Measurements from ENCODE around the gene AATF.

Gene AATF

GRCh38 chr17:37059493-37059892 lies 110.7 kb downstream of the AATF start:
- H3K18ac ChIP-seq (ENCODE audit: low read depth in 1 of 2, low read length in 2 of 2), result no peak overlapping the region
- H2BK15ac ChIP-seq (ENCODE audit: low read depth, poor library complexity, severe bottlenecking), result no peak overlapping the region
- H3K23ac ChIP-seq (ENCODE audit: low read length in 2 of 2), result no peak overlapping the region
- H4K91ac ChIP-seq (ENCODE audit: low read length), result no peak overlapping the region
- no peak overlapping the region for H3K27ac ChIP-seq (ENCODE audit: low read length, poor library complexity, severe bottlenecking)
- no peaks in the 10 kb centered on the region for H3K9me3 ChIP-seq (ENCODE audit: control insufficient read depth, low read length)
- no peak overlapping the region for H2BK120ac ChIP-seq (ENCODE audit: low read depth, low read length)
- no peak for DNase-seq
- no peak overlapping the region for H4K8ac ChIP-seq (ENCODE audit: low read length)
- no peak overlapping the region for H2AFZ ChIP-seq (ENCODE audit: low read depth, low read length)
- H2BK12ac ChIP-seq (ENCODE audit: low read length in 2 of 2), result no peak overlapping the region
- H3K4me2 ChIP-seq (ENCODE audit: low read length, poor library complexity, severe bottlenecking), result no peak overlapping the region
- no peak overlapping the region for H3K14ac ChIP-seq (ENCODE audit: low read length in 2 of 2)
- H2BK5ac ChIP-seq (ENCODE audit: low read depth, low read length, poor library complexity, severe bottlenecking), result no peak overlapping the region
- no peak overlapping the region for H3K4ac ChIP-seq (ENCODE audit: low read depth in 1 of 2, low read length in 2 of 2)
- H3K79me1 ChIP-seq (replicated peaks; ENCODE audit: low read length, poor library complexity, severe bottlenecking), result peaks cover 6% of the 10 kb centered on the region
- peaks cover 17 to 18% of the 10 kb centered on the region in 2 experiments for H3K36me3 ChIP-seq (ENCODE audit: control insufficient read depth in 1 of 2, insufficient read depth in 2 of 2, low read depth in 1 of 2, low read length in 2 of 2)
- H3K27me3 ChIP-seq (ENCODE audit: control insufficient read depth in 1 of 2, insufficient read depth in 1 of 2, low read length in 2 of 2), result peaks cover 6 to 19% of the 10 kb centered on the region in 2 experiments
- H3K9ac ChIP-seq (ENCODE audit: low read length), result no peak overlapping the region
- no peak overlapping the region for H2AK5ac ChIP-seq (ENCODE audit: low read length, severe bottlenecking)
- WGBS, result 95% methylated on average over 3 of the region's 3 CpGs
- H3K4me3 ChIP-seq (ENCODE audit: insufficient read depth in 1 of 2, low read depth in 1 of 2, low read length in 2 of 2), result no peak overlapping the region
- H3K4me1 ChIP-seq (ENCODE audit: control insufficient read depth, insufficient read depth, low read depth, low read length), result no peaks in the 10 kb centered on the region

- no peaks in the 10 kb centered on the region for H3K9me3 ChIP-seq (ENCODE audit: control insufficient read depth, low read length)
- H4K91ac ChIP-seq (ENCODE audit: low read length), result no peak overlapping the region
- peaks cover 12 to 13% of the 10 kb centered on the region in 2 experiments for H3K36me3 ChIP-seq (ENCODE audit: control insufficient read depth in 1 of 2, insufficient read depth in 2 of 2, low read depth in 1 of 2, low read length in 2 of 2)
- no peak overlapping the region for H3K23ac ChIP-seq (ENCODE audit: low read length in 2 of 2)
- H3K4me1 ChIP-seq (ENCODE audit: control insufficient read depth, insufficient read depth, low read depth, low read length), result no peaks in the 10 kb centered on the region
- peaks cover 12 to 25% of the 10 kb centered on the region in 2 experiments for H3K27me3 ChIP-seq (ENCODE audit: control insufficient read depth in 1 of 2, insufficient read depth in 1 of 2, low read length in 2 of 2)
- no peak overlapping the region for H2AK5ac ChIP-seq (ENCODE audit: low read length, severe bottlenecking)
- H3K4me2 ChIP-seq (ENCODE audit: low read length, poor library complexity, severe bottlenecking), result no peak overlapping the region
- no peak overlapping the region for H3K14ac ChIP-seq (ENCODE audit: low read length in 2 of 2)
- no peak overlapping the region for H2BK15ac ChIP-seq (ENCODE audit: low read depth, poor library complexity, severe bottlenecking)
- no peak overlapping the region for H3K4ac ChIP-seq (ENCODE audit: low read depth in 1 of 2, low read length in 2 of 2)
- H2BK12ac ChIP-seq (ENCODE audit: low read length in 2 of 2), result no peak overlapping the region
- no peak overlapping the region for H3K9ac ChIP-seq (ENCODE audit: low read length)
- no peak overlapping the region for H2AFZ ChIP-seq (ENCODE audit: low read depth, low read length)
- no peak for DNase-seq
- H3K27ac ChIP-seq (ENCODE audit: low read length, poor library complexity, severe bottlenecking), result no peak overlapping the region
- no peak overlapping the region for H2BK120ac ChIP-seq (ENCODE audit: low read depth, low read length)
- H2BK5ac ChIP-seq (ENCODE audit: low read depth, low read length, poor library complexity, severe bottlenecking), result no peak overlapping the region
- no peak overlapping the region for H3K4me3 ChIP-seq (ENCODE audit: insufficient read depth in 1 of 2, low read depth in 1 of 2, low read length in 2 of 2)
- H4K8ac ChIP-seq (ENCODE audit: low read length), result no peak overlapping the region
- WGBS, result 90% methylated on average over 6 of the region's 6 CpGs
- no peak overlapping the region for H3K18ac ChIP-seq (ENCODE audit: low read depth in 1 of 2, low read length in 2 of 2)
- H3K79me1 ChIP-seq (replicated peaks; ENCODE audit: low read length, poor library complexity, severe bottlenecking), result peaks cover under 1% of the 10 kb centered on the region
These were observed 111.3 kb downstream of the AATF start for GRCh38 chr17:37060094-37060493.

GRCh38 chr17:37060928-37061327 lies 112.2 kb downstream of the AATF start:
- 82% methylated on average over 7 of the region's 7 CpGs for WGBS
- H3K4me2 ChIP-seq (ENCODE audit: low read length, poor library complexity, severe bottlenecking), result no peak overlapping the region
- H2AK5ac ChIP-seq (ENCODE audit: low read length, severe bottlenecking), result no peak overlapping the region
- no peaks in the 10 kb centered on the region for H3K79me1 ChIP-seq (replicated peaks; ENCODE audit: low read length, poor library complexity, severe bottlenecking)
- no peak overlapping the region for H2BK15ac ChIP-seq (ENCODE audit: low read depth, poor library complexity, severe bottlenecking)
- DNase-seq, result no peak
- no peak overlapping the region for H3K27ac ChIP-seq (ENCODE audit: low read length, poor library complexity, severe bottlenecking)
- no peak overlapping the region for H3K23ac ChIP-seq (ENCODE audit: low read length in 2 of 2)
- H3K36me3 ChIP-seq (ENCODE audit: control insufficient read depth in 1 of 2, insufficient read depth in 2 of 2, low read depth in 1 of 2, low read length in 2 of 2), result peaks cover 10% of the 10 kb centered on the region in 2 experiments
- no peak overlapping the region for H4K8ac ChIP-seq (ENCODE audit: low read length)
- no peak overlapping the region for H3K4ac ChIP-seq (ENCODE audit: low read depth in 1 of 2, low read length in 2 of 2)
- H2BK120ac ChIP-seq (ENCODE audit: low read depth, low read length), result no peak overlapping the region
- H3K27me3 ChIP-seq (ENCODE audit: control insufficient read depth in 1 of 2, insufficient read depth in 1 of 2, low read length in 2 of 2), result peaks cover 20 to 33% of the 10 kb centered on the region in 2 experiments
- no peak overlapping the region for H2BK12ac ChIP-seq (ENCODE audit: low read length in 2 of 2)
- H3K4me3 ChIP-seq (ENCODE audit: insufficient read depth in 1 of 2, low read depth in 1 of 2, low read length in 2 of 2), result no peak overlapping the region
- no peaks in the 10 kb centered on the region for H3K9me3 ChIP-seq (ENCODE audit: control insufficient read depth, low read length)
- no peak overlapping the region for H2BK5ac ChIP-seq (ENCODE audit: low read depth, low read length, poor library complexity, severe bottlenecking)
- H4K91ac ChIP-seq (ENCODE audit: low read length), result no peak overlapping the region
- no peak overlapping the region for H3K14ac ChIP-seq (ENCODE audit: low read length in 2 of 2)
- H2AFZ ChIP-seq (ENCODE audit: low read depth, low read length), result no peak overlapping the region
- no peaks in the 10 kb centered on the region for H3K4me1 ChIP-seq (ENCODE audit: control insufficient read depth, insufficient read depth, low read depth, low read length)
- H3K9ac ChIP-seq (ENCODE audit: low read length), result no peak overlapping the region
- H3K18ac ChIP-seq (ENCODE audit: low read depth in 1 of 2, low read length in 2 of 2), result no peak overlapping the region

- Histone ChIP-seq H2BK5ac (ENCODE audit: low read depth, low read length, poor library complexity, severe bottlenecking) (no peak overlapping the region), H3K23ac (ENCODE audit: low read length in 2 of 2) (no peak overlapping the region), H4K91ac (ENCODE audit: low read length) (no peak overlapping the region), H3K9ac (ENCODE audit: low read length) (no peak overlapping the region), H3K4me1 (ENCODE audit: control insufficient read depth, insufficient read depth, low read depth, low read length) (no peaks in the 10 kb centered on the region), H2AK5ac (ENCODE audit: low read length, severe bottlenecking) (no peak overlapping the region), H3K36me3 (ENCODE audit: control insufficient read depth in 1 of 2, insufficient read depth in 2 of 2, low read depth in 1 of 2, low read length in 2 of 2) (peaks cover under 1 to 2% of the 10 kb centered on the region in 2 experiments), H2BK12ac (ENCODE audit: low read length in 2 of 2) (no peak overlapping the region), H4K8ac (ENCODE audit: low read length) (no peak overlapping the region), H2BK15ac (ENCODE audit: low read depth, poor library complexity, severe bottlenecking) (no peak overlapping the region), H3K27me3 (ENCODE audit: control insufficient read depth in 1 of 2, insufficient read depth in 1 of 2, low read length in 2 of 2) (peaks cover 30 to 42% of the 10 kb centered on the region in 2 experiments), H3K27ac (ENCODE audit: low read length, poor library complexity, severe bottlenecking) (no peak overlapping the region), H3K79me1 (replicated peaks; ENCODE audit: low read length, poor library complexity, severe bottlenecking) (no peaks in the 10 kb centered on the region), H2BK120ac (ENCODE audit: low read depth, low read length) (no peak overlapping the region), H3K14ac (ENCODE audit: low read length in 2 of 2) (no peak overlapping the region), H3K4me2 (ENCODE audit: low read length, poor library complexity, severe bottlenecking) (no peak overlapping the region), H3K9me3 (ENCODE audit: control insufficient read depth, low read length) (no peaks in the 10 kb centered on the region), H3K4me3 (ENCODE audit: insufficient read depth in 1 of 2, low read depth in 1 of 2, low read length in 2 of 2) (peak overlapping the region in 1 of 2 experiments; percentile 44), H2AFZ (ENCODE audit: low read depth, low read length) (no peak overlapping the region), H3K4ac (ENCODE audit: low read depth in 1 of 2, low read length in 2 of 2) (no peak overlapping the region), H3K18ac (ENCODE audit: low read depth in 1 of 2, low read length in 2 of 2) (no peak overlapping the region)
- 86% methylated on average over 9 of the region's 9 CpGs for WGBS
- DNase-seq, result no peak
These were observed 113.3 kb downstream of the AATF start for GRCh38 chr17:37062021-37062420.

Measured in mesenchymal stem cell (in vitro differentiated cells and primary cell).